HepG2 (cell line): ENCODE data around the gene ZFYVE21. TPM values are rescaled to one million over a fixed set of nuclear protein-coding genes. Genes with fewer than 3 reads are reported as not detected.

ENCODE experiments used
- ATAC-seq: fragments of 200-7000 bp; cut with Tn5 transposase; 3 replicates; pipeline ENCODE4 v1.9.1; 2020; ENCODE audit warnings: mild to moderate bottlenecking, moderate library complexity
- BruUV-seq: library from RNA; stranded (reverse); fragments of 400-500 nt; replicated peaks from 2 replicates; lab custom pipeline; 2021; lab: Mats Ljungman, UMichigan
- CTCF ChIA-PET: fragments of 300-600 bp; formaldehyde crosslinking; extraction: SDS; loops from one replicate; lab custom pipeline; 2021; ENCODE audit warnings: low total read pairs, inconsistent platforms, low intra/inter-chr PET ratio; lab: Yijun Ruan, JAX
- POLR2A ChIA-PET: fragments of 350-600 bp; sonication (Branson Sonifier 250); formaldehyde crosslinking; loops from one replicate; lab custom pipeline; 2020; ENCODE audit warnings: antibody characterized with exemption, inconsistent platforms; lab: Yijun Ruan, JAX
- DNase-seq: peaks from one replicate; pipeline ENCODE4 v3.0.0-alpha.2; 2015; ENCODE audit warnings: low spot score
- FAIRE-seq: peaks from 3 replicates; lab custom pipeline; 2011; peaks lifted over from hg19 to GRCh38; lab: Jason Lieb, UNC
- H2AFZ ChIP-seq: one replicate; pipeline ENCODE4 v1.6.1; 2011; ENCODE audit warnings: low read length, inconsistent platforms
- H3K27ac ChIP-seq: fragments of 300-600 bp; 3 replicates; pipeline ENCODE4 v1.8.0; 2011; ENCODE audit warnings: mixed run types, mild to moderate bottlenecking, mixed read lengths, low read length, inconsistent platforms; ENCODE audit not compliant: insufficient read depth; ENCODE audit errors: extremely low read length
- H3K27me3 ChIP-seq, 2 experiments: fragments of 200-600 bp in 1 of 2; 2 replicates in 1 of 2; 3 replicates in 1 of 2; pipeline versions ENCODE4 v1.6.0 to v1.8.0; 2011; ENCODE audit warnings: low read length in 2 of 2, mild to moderate bottlenecking in 2 of 2, moderate library complexity in 2 of 2, inconsistent platforms in 1 of 2; ENCODE audit not compliant: insufficient read depth in 2 of 2, control insufficient read depth in 1 of 2
- H3K36me3 ChIP-seq, 2 experiments: fragments of 200-600 bp in 1 of 2; replicated peaks in 1 of 2; 2 replicates in 1 of 2; 3 replicates in 1 of 2; pipeline versions ENCODE4 v1.5.1 to v1.8.0; 2011; ENCODE audit warnings: low read length in 2 of 2, inconsistent platforms in 1 of 2; ENCODE audit not compliant: insufficient read depth in 2 of 2, control insufficient read depth in 1 of 2
- H3K4me1 ChIP-seq: 2 replicates; pipeline ENCODE4 v1.5.1; 2012; ENCODE audit warnings: low read length, inconsistent platforms; ENCODE audit not compliant: insufficient read depth
- H3K4me2 ChIP-seq: 2 replicates; pipeline ENCODE4 v1.6.0; 2011; ENCODE audit warnings: low read depth, low read length, inconsistent platforms
- H3K4me3 ChIP-seq, 3 experiments: fragments of 200-600 bp in 1 of 3; sonication (generic), shearing (Covaris generic) in 1 of 3; replicated peaks in 1 of 3; 2 replicates each; pipeline ENCODE4 v1.5.1; 2011 to 2016; ENCODE audit warnings: low read length in 3 of 3, inconsistent platforms in 2 of 3, low read depth in 2 of 3, mild to moderate bottlenecking in 2 of 3, control low read depth in 1 of 3, mixed read lengths in 1 of 3; ENCODE audit not compliant: insufficient read depth in 1 of 3
- H3K79me2 ChIP-seq: one replicate; pipeline ENCODE4 v1.6.1; 2011; ENCODE audit warnings: low read length, inconsistent platforms; ENCODE audit not compliant: insufficient read depth
- H3K9ac ChIP-seq: 2 replicates; pipeline ENCODE4 v1.6.0; 2011; ENCODE audit warnings: mild to moderate bottlenecking, low read depth, low read length, inconsistent platforms; ENCODE audit not compliant: insufficient read depth
- H3K9me3 ChIP-seq: 2 replicates; pipeline ENCODE4 v1.5.1; 2012; ENCODE audit warnings: mild to moderate bottlenecking, low read length
- H4K20me1 ChIP-seq: 2 replicates; pipeline ENCODE4 v1.6.0; 2011; ENCODE audit warnings: inconsistent platforms, mild to moderate bottlenecking, low read length, moderate library complexity; ENCODE audit not compliant: insufficient read depth
- EZH2 ChIP-seq: conservative IDR thresholded peaks from 2 replicates; pipeline ENCODE4 v1.6.1; 2012; ENCODE audit warnings: mild to moderate bottlenecking, low read depth, low read length, moderate library complexity
- HMGA1 ChIP-seq: sonication (generic); formaldehyde crosslinking; conservative IDR thresholded peaks from 2 replicates; pipeline ENCODE4 v1.4.0; 2020; ENCODE audit warnings: missing genetic modification reagents
- HNF4A ChIP-seq: sonication (generic); formaldehyde crosslinking; IDR thresholded peaks from 2 replicates; pipeline ENCODE4 v1.4.0; 2020; ENCODE audit warnings: missing genetic modification reagents
- NCOA2 ChIP-seq: sonication (generic); formaldehyde crosslinking; IDR thresholded peaks from 2 replicates; pipeline ENCODE4 v1.8.0; 2022; ENCODE audit warnings: inconsistent platforms
- RBAK ChIP-seq: sonication (generic); formaldehyde crosslinking; IDR thresholded peaks from 2 replicates; pipeline ENCODE4 v1.5.1; 2020; ENCODE audit warnings: mild to moderate bottlenecking, missing genetic modification reagents
- TARDBP ChIP-seq: sonication (generic); formaldehyde crosslinking; IDR thresholded peaks from 2 replicates; pipeline ENCODE4 v1.8.0; 2022; ENCODE audit warnings: mild to moderate bottlenecking, missing genetic modification reagents
- ZBTB20 ChIP-seq: sonication (generic); formaldehyde crosslinking; IDR thresholded peaks from 2 replicates; pipeline ENCODE4 v1.8.1; 2023; ENCODE audit warnings: missing genetic modification reagents, low read depth, mild to moderate bottlenecking, borderline replicate concordance
- ZMYM4 ChIP-seq: sonication (generic); formaldehyde crosslinking; IDR thresholded peaks from 2 replicates; pipeline ENCODE4 v1.8.1; 2023; ENCODE audit warnings: mild to moderate bottlenecking, missing genetic modification reagents
- ZNF232 ChIP-seq: sonication (generic); formaldehyde crosslinking; IDR thresholded peaks from 2 replicates; pipeline ENCODE4 v1.4.0; 2020; ENCODE audit warnings: missing genetic modification reagents, borderline replicate concordance
- ZNF317 ChIP-seq: sonication (generic); formaldehyde crosslinking; IDR thresholded peaks from 2 replicates; pipeline ENCODE4 v1.5.0; 2020; ENCODE audit warnings: mild to moderate bottlenecking, missing genetic modification reagents
- ZNF44 ChIP-seq: sonication (generic); formaldehyde crosslinking; IDR thresholded peaks from 2 replicates; pipeline ENCODE4 v1.5.1; 2020; ENCODE audit warnings: mild to moderate bottlenecking, missing genetic modification reagents
- WGBS: methylation state at CpG from one replicate; pipeline ENCODE4 v1.1.6; 2017; ENCODE audit warnings: low lambda C conversion rate; 5-methylcytosine and 5-hydroxymethylcytosine counted together
- in situ Hi-C: cut with HindIII; loops from 2 replicates; pipeline ENCODE4 v1.10.0; 2017; ENCODE audit warnings: low pct_unique_long_range_greater_than_20kb; ENCODE audit not compliant: extremely low pct_ligation_motif_present
- intact Hi-C: fragments of 100-400 bp; cut with micrococcal nuclease; formaldehyde crosslinking; loops from one replicate; pipeline ENCODE4 v1.10.0; 2022; ENCODE audit not compliant: unreplicated experiment
- polyA plus RNA-seq, 8 experiments: library from polyadenylated mRNA; depleted of rRNA in 3 of 8; stranded (reverse) in 7 of 8; unstranded in 1 of 8; fragments of >200 nt; fragmentation: Illumina TruSeq in 4 of 8; extraction: Trizol in 4 of 8; gene quantifications; 2 replicates each; pipeline versions ENCODE4 v1.2.1 to v1.2.3, GENCODE V29; 2011 to 2016; ENCODE audit warnings: low read depth in 4 of 8, missing spikeins in 1 of 8, mixed read lengths in 1 of 8; ENCODE audit not compliant: insufficient read depth in 1 of 8
- total RNA-seq, 5 experiments: library from RNA; depleted of rRNA; stranded (reverse); fragments of >200 nt; fragmentation: Illumina TruSeq; extraction: Trizol; gene quantifications; 2 replicates each; pipeline ENCODE4 v1.2.3, GENCODE V29; 2016; ENCODE audit warnings: low read depth in 1 of 5
- TF ChIP-seq, protein P1 (sequence below): sonication (generic); formaldehyde crosslinking; IDR thresholded peaks from 2 replicates; pipeline ENCODE4 v1.8.0; 2022; ENCODE audit warnings: missing genetic modification reagents, mild to moderate bottlenecking, moderate library complexity, borderline replicate concordance
- TF ChIP-seq, protein P2 (sequence below): sonication (generic); formaldehyde crosslinking; IDR thresholded peaks from 2 replicates; pipeline ENCODE4 v1.5.0; 2020; ENCODE audit warnings: missing genetic modification reagents

ZFYVE21 gene
- total and polyA plus RNA-seq, 2 of the 13 experiments (the other 11 are each of a cell fraction or from before 2014, with no cell fraction given), result 34.3 to 34.4 TPM

DNA sequence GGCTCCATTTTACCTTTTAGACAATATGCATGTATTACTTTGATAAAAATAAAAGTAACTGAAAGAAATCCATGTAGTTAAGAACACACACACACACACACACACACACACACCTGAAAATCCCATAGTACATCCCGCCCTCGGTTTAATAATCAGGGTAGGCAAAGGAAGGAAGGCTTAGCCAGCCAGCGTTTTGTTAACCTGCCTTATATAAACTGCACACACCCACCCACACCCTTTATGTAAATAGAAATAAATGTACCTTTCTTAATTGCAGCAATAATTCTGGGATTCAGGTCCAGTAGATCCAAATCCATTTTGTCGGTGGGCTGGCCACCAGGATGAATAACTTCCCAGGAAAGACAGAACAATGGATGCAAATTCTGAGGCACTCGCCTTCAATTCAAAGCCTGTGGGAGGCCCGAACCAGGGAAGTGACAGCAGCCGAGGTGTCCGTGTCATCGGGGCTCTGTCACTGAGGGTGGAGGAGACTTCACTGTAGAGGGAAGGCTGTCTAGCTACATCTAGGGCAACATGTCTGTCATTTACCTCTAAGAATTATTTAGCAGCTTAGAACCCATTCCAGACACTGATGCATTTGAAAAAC, 4.7 kb upstream of the ZFYVE21 start:
- peaks cover 6% of the 10 kb centered on the region for H3K79me2 ChIP-seq
- H3K4me3 ChIP-seq, result no peak overlapping the region
- DNase-seq (no peak), ATAC-seq (no peak), FAIRE-seq (no peak)
- no peaks in the 10 kb centered on the region for H3K9me3 ChIP-seq
- no peaks in the 10 kb centered on the region; a peak in 1 of 5 replicates for H3K27me3 ChIP-seq
- in situ Hi-C loops, result no loop called here
- H2AFZ ChIP-seq, result no peak overlapping the region
- H3K4me2 ChIP-seq, result no peak overlapping the region
- WGBS, result 89% methylated on average over 9 of the region's 9 CpGs
- BruUV-seq, result no TSS peak
- H3K27ac ChIP-seq, result no peak overlapping the region
- H3K9ac ChIP-seq, result no peak overlapping the region
- peaks cover 17% of the 10 kb centered on the region for H3K4me1 ChIP-seq
- TF ChIP-seq ZNF44 (CRISPR knock-in tag) (no peak), HNF4A (CRISPR knock-in tag) (no peak), RBAK (no peak), HMGA1 (CRISPR knock-in tag) (no peak), ZNF232 (CRISPR knock-in tag) (no peak), EZH2 (no peak), NCOA2 (CRISPR knock-in tag) (no peak), ZNF317 (CRISPR knock-in tag) (no peak), ZBTB20 (CRISPR knock-in tag) (no peak), ZMYM4 (CRISPR knock-in tag) (no peak), TARDBP (CRISPR knock-in tag) (no peak)
- TF ChIP-seq, protein P1, sequence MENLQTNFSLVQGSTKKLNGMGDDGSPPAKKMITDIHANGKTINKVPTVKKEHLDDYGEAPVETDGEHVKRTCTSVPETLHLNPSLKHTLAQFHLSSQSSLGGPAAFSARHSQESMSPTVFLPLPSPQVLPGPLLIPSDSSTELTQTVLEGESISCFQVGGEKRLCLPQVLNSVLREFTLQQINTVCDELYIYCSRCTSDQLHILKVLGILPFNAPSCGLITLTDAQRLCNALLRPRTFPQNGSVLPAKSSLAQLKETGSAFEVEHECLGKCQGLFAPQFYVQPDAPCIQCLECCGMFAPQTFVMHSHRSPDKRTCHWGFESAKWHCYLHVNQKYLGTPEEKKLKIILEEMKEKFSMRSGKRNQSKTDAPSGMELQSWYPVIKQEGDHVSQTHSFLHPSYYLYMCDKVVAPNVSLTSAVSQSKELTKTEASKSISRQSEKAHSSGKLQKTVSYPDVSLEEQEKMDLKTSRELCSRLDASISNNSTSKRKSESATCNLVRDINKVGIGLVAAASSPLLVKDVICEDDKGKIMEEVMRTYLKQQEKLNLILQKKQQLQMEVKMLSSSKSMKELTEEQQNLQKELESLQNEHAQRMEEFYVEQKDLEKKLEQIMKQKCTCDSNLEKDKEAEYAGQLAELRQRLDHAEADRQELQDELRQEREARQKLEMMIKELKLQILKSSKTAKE (CRISPR knock-in tag), result no peak
- TF ChIP-seq, protein P2, sequence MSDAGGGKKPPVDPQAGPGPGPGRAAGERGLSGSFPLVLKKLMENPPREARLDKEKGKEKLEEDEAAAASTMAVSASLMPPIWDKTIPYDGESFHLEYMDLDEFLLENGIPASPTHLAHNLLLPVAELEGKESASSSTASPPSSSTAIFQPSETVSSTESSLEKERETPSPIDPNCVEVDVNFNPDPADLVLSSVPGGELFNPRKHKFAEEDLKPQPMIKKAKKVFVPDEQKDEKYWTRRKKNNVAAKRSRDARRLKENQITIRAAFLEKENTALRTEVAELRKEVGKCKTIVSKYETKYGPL (CRISPR knock-in tag), result no peak
- intact Hi-C loops, result no loop called here
- H3K36me3 ChIP-seq, result peaks cover 7 to 29% of the 10 kb centered on the region in 2 experiments; a peak in 3 of 5 replicates
- ChIA-PET POLR2A (no interaction called here), CTCF (no interaction called here)
- H4K20me1 ChIP-seq, result no peaks in the 10 kb centered on the region
